NCI-H187 (cell line): Measurements from ENCODE around the gene COL18A1.
"Not testable (repeated sequence)": the region's sequence is repeated elsewhere in the genome, so short reads cannot be mapped to it uniquely, and the experiment has no call there.

ENCODE experiments used
- DNase-seq, 2 experiments: peaks; one replicate each; lab custom pipeline; 2025; lab: John Stamatoyannopoulos, UW

The COL18A1 gene

GRCh38 chr21:45522381-45522780, 117.4 kb downstream of the COL18A1 start:
- no peak for DNase-seq

- DNase-seq: no peak
Measured at GRCh38 chr21:45522986-45523385, 118.0 kb downstream of the COL18A1 start.

GRCh38 chr21:45523411-45524101, 118.6 kb downstream of the COL18A1 start:
- no peak for DNase-seq

- DNase-seq: no peak
Measured at GRCh38 chr21:45524756-45525152, 119.8 kb downstream of the COL18A1 start.

- DNase-seq: no peak
Measured at GRCh38 chr21:45525153-45525909, 120.4 kb downstream of the COL18A1 start.

GRCh38 chr21:45525910-45526306, 120.9 kb downstream of the COL18A1 start:
- DNase-seq: no peak

GRCh38 chr21:45527151-45527999, 122.4 kb downstream of the COL18A1 start:
- not testable (repeated sequence) for DNase-seq

- DNase-seq: no peak
Measured at GRCh38 chr21:45528028-45528705, 123.2 kb downstream of the COL18A1 start.

GRCh38 chr21:45528981-45529784, 124.2 kb downstream of the COL18A1 start:
- DNase-seq: no peak

- no peak for DNase-seq
Measured at GRCh38 chr21:45529785-45530422, 124.9 kb downstream of the COL18A1 start.

GRCh38 chr21:45530423-45531113, 125.6 kb downstream of the COL18A1 start:
- DNase-seq: no peak

GRCh38 chr21:45531114-45531392, 126.1 kb downstream of the COL18A1 start:
- not testable (repeated sequence) for DNase-seq

- DNase-seq: no peak
Measured at GRCh38 chr21:45531393-45532215, 126.6 kb downstream of the COL18A1 start.

- DNase-seq: no peak
Measured at GRCh38 chr21:45532826-45533360, 127.9 kb downstream of the COL18A1 start.

- no peak for DNase-seq
Measured at GRCh38 chr21:45533361-45533845, 128.4 kb downstream of the COL18A1 start.

GRCh38 chr21:45533846-45534635, 129.1 kb downstream of the COL18A1 start:
- no peak for DNase-seq

- DNase-seq: no peak
Measured at GRCh38 chr21:45534636-45535331, 129.8 kb downstream of the COL18A1 start.
